Stomach (tissue), 4 donors: Measurements from ENCODE around the gene TMEM62.

Experiments
- POLR2A ChIP-seq, 4 donors: fragments of 450-650 bp; IDR thresholded peaks; one replicate each; pipeline ENCODE4 v1.6.1; 2016; ENCODE audit warnings: antibody characterized with exemption in 4 of 4, control low read depth in 2 of 4, mild to moderate bottlenecking in 1 of 4, moderate library complexity in 1 of 4
- POLR2AphosphoS5 ChIP-seq, 3 donors: sonication (generic); formaldehyde crosslinking; IDR thresholded peaks; one replicate each; pipeline ENCODE4 v1.6.1; 2016; ENCODE audit warnings: antibody characterized with exemption in 3 of 3
- TF ChIP-seq, protein P1 (sequence below), 7 experiments: fragments of 450-650 bp in 4 of 7; fragments of 200-600 bp in 3 of 7; sonication (generic) in 3 of 7; IDR thresholded peaks; one replicate each; pipeline ENCODE4 v1.5.1; 2016 to 2019; ENCODE audit warnings: antibody characterized with exemption in 7 of 7, control low read depth in 2 of 7, mild to moderate bottlenecking in 1 of 7

DNA sequence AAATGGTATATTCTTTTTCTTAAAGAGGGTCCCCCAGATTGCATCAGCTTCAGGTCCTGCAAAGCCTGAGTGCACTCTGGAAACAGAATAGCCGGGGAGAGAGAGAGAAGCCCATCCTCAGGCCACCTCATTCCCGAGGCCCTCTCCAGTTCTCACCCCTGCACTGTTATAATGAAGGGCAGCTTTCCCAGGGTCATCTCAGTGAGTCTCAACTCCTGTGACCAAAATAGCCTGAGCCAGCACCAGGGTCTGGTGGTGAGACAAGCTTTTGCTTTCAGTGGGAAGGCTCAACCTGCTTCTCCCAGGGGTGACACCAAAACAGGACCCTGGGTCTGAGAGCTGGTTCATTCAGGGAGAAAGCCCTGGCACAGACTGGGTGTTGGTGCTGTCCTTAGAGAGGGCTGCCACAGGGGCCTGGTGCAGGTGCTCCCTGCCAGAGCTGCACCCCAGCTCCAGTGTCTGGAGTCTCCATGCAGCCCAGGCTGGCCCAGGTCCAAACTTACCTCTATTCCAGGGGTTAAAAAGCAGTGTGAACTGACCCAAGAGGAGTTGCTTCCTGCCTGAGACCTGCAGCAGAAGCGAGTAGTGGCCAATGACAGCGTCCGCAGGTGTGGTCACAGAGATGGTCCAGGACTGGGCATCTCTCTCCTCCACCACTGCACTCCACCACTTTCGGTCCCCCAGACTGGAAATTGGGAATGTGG lies 81.4 kb downstream of the TMEM62 start:
- TF ChIP-seq, protein P1, sequence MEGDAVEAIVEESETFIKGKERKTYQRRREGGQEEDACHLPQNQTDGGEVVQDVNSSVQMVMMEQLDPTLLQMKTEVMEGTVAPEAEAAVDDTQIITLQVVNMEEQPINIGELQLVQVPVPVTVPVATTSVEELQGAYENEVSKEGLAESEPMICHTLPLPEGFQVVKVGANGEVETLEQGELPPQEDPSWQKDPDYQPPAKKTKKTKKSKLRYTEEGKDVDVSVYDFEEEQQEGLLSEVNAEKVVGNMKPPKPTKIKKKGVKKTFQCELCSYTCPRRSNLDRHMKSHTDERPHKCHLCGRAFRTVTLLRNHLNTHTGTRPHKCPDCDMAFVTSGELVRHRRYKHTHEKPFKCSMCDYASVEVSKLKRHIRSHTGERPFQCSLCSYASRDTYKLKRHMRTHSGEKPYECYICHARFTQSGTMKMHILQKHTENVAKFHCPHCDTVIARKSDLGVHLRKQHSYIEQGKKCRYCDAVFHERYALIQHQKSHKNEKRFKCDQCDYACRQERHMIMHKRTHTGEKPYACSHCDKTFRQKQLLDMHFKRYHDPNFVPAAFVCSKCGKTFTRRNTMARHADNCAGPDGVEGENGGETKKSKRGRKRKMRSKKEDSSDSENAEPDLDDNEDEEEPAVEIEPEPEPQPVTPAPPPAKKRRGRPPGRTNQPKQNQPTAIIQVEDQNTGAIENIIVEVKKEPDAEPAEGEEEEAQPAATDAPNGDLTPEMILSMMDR (IDR thresholded peaks at IDR 0.05), result no peak
- TF ChIP-seq POLR2AphosphoS5 (IDR thresholded peaks at IDR 0.05) (no peak), POLR2A (IDR thresholded peaks at IDR 0.05) (no peak)
